ENCODE data around the gene MAEL. TPM values are rescaled to one million over a fixed set of nuclear protein-coding genes. Genes with fewer than 3 reads are reported as not detected.

Gene MAEL
- total and polyA plus RNA-seq, 9 donors, result 0.20 to 0.46 (median 0.34) TPM; not detected in 6

Small RNAs within 50 kb of the gene (small RNA-seq; reads per million reads assigned to genes)
- 2.7 reads per million, percentile 75 among the genes with 10 or more reads in this experiment for gene RNA5SP65

Other genes with a start within 250 kb of the MAEL start
- 10 to 100 TPM; 17.3 to 44.5 (median 41.5) TPM for gene POGK, start 149.8 kb upstream of the MAEL start, total RNA-seq
- gene POGK, start 149.8 kb upstream of the MAEL start, polyA plus RNA-seq, result 10 to 100 TPM; 12.7 to 28.2 TPM
- 10 to 100 TPM; 10.6 to 15.0 (median 11.5) TPM for gene TADA1, start 113.0 kb upstream of the MAEL start, total RNA-seq
- gene TADA1, start 113.0 kb upstream of the MAEL start, polyA plus RNA-seq, result 10 to 100 TPM in 1 of 2 donors, 1 to 10 TPM in 1; 9.8 to 13.5 TPM
- gene ILDR2, start 13.7 kb upstream of the MAEL start, total RNA-seq, result 10 to 100 TPM in 1 of 7 donors, 1 to 10 TPM in 2, under 1 TPM in 4; 0.15 to 13.0 (median 0.45) TPM
- 1 to 10 TPM in 1 of 2 donors, under 1 TPM in 1; 0.21 to 1.4 TPM for gene ILDR2, start 13.7 kb upstream of the MAEL start, polyA plus RNA-seq
- 1 to 10 TPM in 1 of 7 donors, under 1 TPM in 2, not detected in 4; 0.30 to 1.3 (median 0.56) TPM for gene GPA33, start 101.1 kb downstream of the MAEL start, total RNA-seq
- gene GPA33, start 101.1 kb downstream of the MAEL start, polyA plus RNA-seq, result under 1 TPM in 1 of 2 donors, not detected in 1; 0.06 TPM
- gene STYXL2, start 104.8 kb downstream of the MAEL start, total RNA-seq, result under 1 TPM in 5 of 7 donors, not detected in 2; 0.11 to 0.22 (median 0.15) TPM
- gene STYXL2, start 104.8 kb downstream of the MAEL start, polyA plus RNA-seq, result under 1 TPM; 0.08 to 0.30 TPM
- 10 to 100 TPM; 11.4 to 24.6 (median 20.4) TPM for gene POU2F1, start 231.6 kb downstream of the MAEL start, total RNA-seq
- 1 to 10 TPM; 3.9 to 6.1 TPM for gene POU2F1, start 231.6 kb downstream of the MAEL start, polyA plus RNA-seq